ENCODE data around the gene TRPM3. TPM values are rescaled to one million over a fixed set of nuclear protein-coding genes. Genes with fewer than 3 reads are reported as not detected.

The TRPM3 gene
- total RNA-seq, 2 experiments from 2014 or later, result not detected

- no peak overlapping the region for H3K4me3 ChIP-seq (ENCODE audit: low read length)
- H3K9me3 Mint-ChIP-seq, result no peaks in the 10 kb centered on the region
- H3K27me3 Mint-ChIP-seq, result no peaks in the 10 kb centered on the region
- H3K36me3 Mint-ChIP-seq (ENCODE audit: low read depth), result no peaks in the 10 kb centered on the region
- ATAC-seq (ENCODE audit: poor library complexity) (no peak), DNase-seq (peak in 1 of 14 experiments; percentile 10)
- no peaks in the 10 kb centered on the region for H3K27me3 ChIP-seq (ENCODE audit: control insufficient read depth in 1 of 2, insufficient read depth in 2 of 2, low read length in 2 of 2)
- no peak for TF ChIP-seq CTCF (IDR thresholded peaks at IDR 0.05)
- ChIA-PET CTCF (no interaction called here), POLR2A (no interaction called here)
- no peak overlapping the region for H3K27ac Mint-ChIP-seq
- H3K4me1 Mint-ChIP-seq (ENCODE audit: low read depth), result no peaks in the 10 kb centered on the region
- no peak overlapping the region for H3K27ac ChIP-seq (ENCODE audit: low read depth in 1 of 2, low read length in 2 of 2)
- H3K4me1 ChIP-seq (ENCODE audit: insufficient read depth, low read length), result no peaks in the 10 kb centered on the region
- no peaks in the 10 kb centered on the region for H3K9me3 ChIP-seq (ENCODE audit: control insufficient read depth in 1 of 2, insufficient read depth in 1 of 2, low read length in 2 of 2)
- H3K4me3 Mint-ChIP-seq, result no peak overlapping the region
- intact Hi-C loops (cut with DNase I, micrococcal nuclease), result no loop called here
- no peaks in the 10 kb centered on the region for H3K36me3 ChIP-seq (ENCODE audit: insufficient read depth, low read length)
Measured at GRCh38 chr9:70553707-70554673, 567.4 kb downstream of the TRPM3 start.

- no peaks in the 10 kb centered on the region for H3K36me3 Mint-ChIP-seq (ENCODE audit: low read depth)
- H3K4me1 Mint-ChIP-seq (ENCODE audit: low read depth), result no peaks in the 10 kb centered on the region
- DNase-seq (no peak), ATAC-seq (ENCODE audit: poor library complexity) (no peak)
- no peaks in the 10 kb centered on the region for H3K4me1 ChIP-seq (ENCODE audit: insufficient read depth, low read length)
- no peaks in the 10 kb centered on the region for H3K27me3 ChIP-seq (ENCODE audit: control insufficient read depth in 1 of 2, insufficient read depth in 2 of 2, low read length in 2 of 2)
- CTCF ChIA-PET, result no interaction called here
- H3K9me3 ChIP-seq (ENCODE audit: control insufficient read depth in 1 of 2, insufficient read depth in 1 of 2, low read length in 2 of 2), result no peaks in the 10 kb centered on the region
- TF ChIP-seq CTCF (IDR thresholded peaks at IDR 0.05), result no peak
- no peaks in the 10 kb centered on the region for H3K27me3 Mint-ChIP-seq
- no peak overlapping the region for H3K27ac ChIP-seq (ENCODE audit: low read depth in 1 of 2, low read length in 2 of 2)
- H3K9me3 Mint-ChIP-seq, result no peaks in the 10 kb centered on the region
- no peaks in the 10 kb centered on the region for H3K36me3 ChIP-seq (ENCODE audit: insufficient read depth, low read length)
- no peak overlapping the region for H3K4me3 Mint-ChIP-seq
- H3K4me3 ChIP-seq (ENCODE audit: low read length), result no peak overlapping the region
- H3K27ac Mint-ChIP-seq, result no peak overlapping the region
- intact Hi-C loops (cut with DNase I, micrococcal nuclease), result no loop called here
- POLR2A ChIA-PET, result no interaction called here
Measured at GRCh38 chr9:70552561-70552960, 568.9 kb downstream of the TRPM3 start.

- Histone ChIP-seq H3K27ac (ENCODE audit: low read depth in 1 of 2, low read length in 2 of 2) (no peak overlapping the region), H3K9me3 (ENCODE audit: control insufficient read depth in 1 of 2, insufficient read depth in 1 of 2, low read length in 2 of 2) (no peaks in the 10 kb centered on the region), H3K4me3 (ENCODE audit: low read length) (no peak overlapping the region), H3K36me3 (ENCODE audit: insufficient read depth, low read length) (no peaks in the 10 kb centered on the region), H3K27me3 (ENCODE audit: control insufficient read depth in 1 of 2, insufficient read depth in 2 of 2, low read length in 2 of 2) (no peaks in the 10 kb centered on the region), H3K4me1 (ENCODE audit: insufficient read depth, low read length) (no peaks in the 10 kb centered on the region)
- DNase-seq (no peak), ATAC-seq (ENCODE audit: poor library complexity) (no peak)
- no peaks in the 10 kb centered on the region for H3K36me3 Mint-ChIP-seq (ENCODE audit: low read depth)
- no peaks in the 10 kb centered on the region for H3K9me3 Mint-ChIP-seq
- ChIA-PET CTCF (no interaction called here), POLR2A (interaction anchor here (0.6 kb wide), 1 partner anchor 153 kb away, joined by 4 read pairs; no protein-coding TSS in a partner anchor)
- no peak overlapping the region for H3K27ac Mint-ChIP-seq
- intact Hi-C loops (cut with DNase I, micrococcal nuclease), result no loop called here
- H3K4me3 Mint-ChIP-seq, result no peak overlapping the region
- H3K4me1 Mint-ChIP-seq (ENCODE audit: low read depth), result no peaks in the 10 kb centered on the region
- H3K27me3 Mint-ChIP-seq, result no peaks in the 10 kb centered on the region
- TF ChIP-seq CTCF (IDR thresholded peaks at IDR 0.05), result no peak
Measured at GRCh38 chr9:70551801-70552200, 569.6 kb downstream of the TRPM3 start.

Data from CD4-positive, alpha-beta T cell (primary cell).